22Rv1 (cell line): ENCODE results near the gene TRAP1.

Source experiments
- H3K27ac ChIP-seq: fragments of 450-650 bp; 2 replicates; pipeline ENCODE4 v1.5.1; 2017
- CTCF ChIP-seq: fragments of 450-650 bp; IDR thresholded peaks from 2 replicates; pipeline ENCODE4 v1.5.1; 2017; ENCODE audit warnings: mild to moderate bottlenecking
- ZFX ChIP-seq: fragments of 450-650 bp; IDR thresholded peaks from 2 replicates; pipeline ENCODE4 v1.6.1; 2017; ENCODE audit warnings: antibody characterized with exemption, borderline replicate concordance

The TRAP1 gene

GRCh38 chr16:3717235-3718018, at the start of gene TRAP1:
TRAP1 (minus strand) TSS chr16:3717524; CDS start chr16:3717508, 16 bp downstream.
- peak within 1 kb of the TSS; percentile 73 for H3K27ac ChIP-seq
- no peak for TF ChIP-seq ZFX
- TF ChIP-seq CTCF = no peak

- H3K27ac ChIP-seq = no peak overlapping the region
- TF ChIP-seq CTCF = no peak
- TF ChIP-seq ZFX = no peak
These were observed 48.9 kb upstream of the TRAP1 start for GRCh38 chr16:3766177-3766576.

GRCh38 chr16:3764409-3764808, 47.1 kb upstream of the TRAP1 start:
- H3K27ac ChIP-seq = no peak overlapping the region
- no peak for TF ChIP-seq ZFX
- TF ChIP-seq CTCF = no peak

- TF ChIP-seq CTCF (no peak), ZFX (no peak)
- H3K27ac ChIP-seq = no peak overlapping the region
These were observed 44.9 kb upstream of the TRAP1 start for GRCh38 chr16:3762107-3762750.

- TF ChIP-seq CTCF (no peak), ZFX (no peak)
- no peak overlapping the region for H3K27ac ChIP-seq
These were observed 44.2 kb upstream of the TRAP1 start for GRCh38 chr16:3761375-3762106.

- no peak overlapping the region for H3K27ac ChIP-seq
- no peak for TF ChIP-seq CTCF
- no peak for TF ChIP-seq ZFX
These were observed 43.2 kb upstream of the TRAP1 start for GRCh38 chr16:3760518-3760917.
